GM18520 (cell line): ENCODE data around the gene CD52.

Experiments
- ATAC-seq: cut with Tn5 transposase; IDR thresholded peaks from one replicate; pipeline ENCODE4 v1.9.1; 2021; ENCODE audit not compliant: unreplicated experiment

CD52 gene

GRCh38 chr1:26317612-26318337 lies at the start of gene CD52:
CD52 (plus strand) TSS chr1:26317958; CDS start chr1:26318018, 60 bp downstream.
- ATAC-seq, result no peak

DNA sequence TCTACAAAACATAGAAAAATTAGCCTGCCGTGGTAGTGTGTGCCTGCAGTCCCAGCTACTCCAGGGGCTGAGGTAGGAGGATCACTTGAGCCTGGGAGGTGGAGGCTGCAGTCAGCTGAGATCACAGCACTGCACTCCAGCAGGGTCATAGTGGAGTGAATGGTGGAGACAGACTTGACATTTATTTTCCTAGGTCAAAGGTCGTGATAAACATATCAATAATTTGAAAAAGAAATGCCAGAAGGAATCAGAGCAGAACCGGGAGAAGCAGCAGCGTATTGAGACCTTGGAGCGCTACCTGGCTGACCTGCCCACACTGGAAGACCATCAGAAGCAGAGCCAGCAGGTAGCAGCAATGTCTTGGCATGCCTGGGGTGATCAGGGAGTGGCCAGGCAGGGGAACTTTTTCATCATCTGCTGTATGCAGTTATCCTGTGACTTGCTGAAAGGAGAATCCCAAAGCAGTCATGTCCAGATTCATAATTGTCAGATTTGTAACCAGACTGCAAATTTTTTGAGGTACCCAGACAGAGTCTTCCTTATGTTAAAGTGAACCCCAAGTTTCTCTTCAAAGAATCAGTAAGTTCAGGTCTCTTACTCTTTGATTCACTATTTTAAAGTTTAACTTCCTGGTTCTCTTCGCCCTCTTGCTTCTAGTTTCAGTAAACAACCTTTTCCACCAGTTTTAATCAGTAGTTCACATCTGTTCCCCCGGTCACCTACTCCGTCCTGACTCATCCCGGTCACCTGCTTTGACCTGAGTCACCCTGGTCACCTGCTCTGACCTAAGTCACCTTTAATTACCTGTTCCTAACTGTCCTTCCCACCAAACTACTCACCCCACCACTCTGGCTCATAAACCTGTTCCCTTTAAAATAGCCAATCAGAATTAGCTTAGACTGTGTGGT lies 49.2 kb upstream of the CD52 start:
- ATAC-seq, result no peak

GRCh38 chr1:26269198-26269550 lies 48.6 kb upstream of the CD52 start:
- no peak for ATAC-seq

DNA sequence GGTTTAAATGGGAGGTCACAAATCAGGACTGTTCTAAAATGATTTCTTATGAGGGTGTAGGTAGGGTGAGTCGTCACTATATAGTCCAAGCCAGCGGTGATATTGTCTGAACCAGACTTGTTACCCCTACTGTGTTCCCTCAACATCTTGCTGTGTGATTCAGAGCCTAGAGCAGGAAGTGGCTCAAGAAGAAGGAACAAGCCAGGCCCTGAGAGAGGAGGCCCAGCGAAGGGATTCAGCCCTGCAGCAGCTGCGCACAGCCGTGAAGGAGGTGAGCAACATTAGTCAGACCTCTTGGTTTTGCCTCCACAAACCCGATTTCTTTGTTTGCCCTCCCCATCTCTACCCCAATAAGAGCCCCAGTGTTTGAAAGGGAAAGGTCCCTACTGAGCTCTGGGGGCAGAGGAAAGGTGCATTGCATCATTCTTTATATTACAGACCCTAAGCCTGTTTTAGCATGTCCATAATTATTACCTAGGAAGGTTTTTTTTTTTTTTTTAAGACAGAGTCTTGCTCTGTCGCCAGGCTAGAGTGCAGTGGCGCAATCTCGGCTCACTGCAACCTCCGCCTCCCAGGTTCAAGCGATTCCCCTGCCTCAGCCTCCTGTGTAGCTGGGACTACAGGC lies 42.8 kb upstream of the CD52 start:
- ATAC-seq, result no peak

GRCh38 chr1:26275580-26276431 lies 42.0 kb upstream of the CD52 start:
- no peak for ATAC-seq

DNA sequence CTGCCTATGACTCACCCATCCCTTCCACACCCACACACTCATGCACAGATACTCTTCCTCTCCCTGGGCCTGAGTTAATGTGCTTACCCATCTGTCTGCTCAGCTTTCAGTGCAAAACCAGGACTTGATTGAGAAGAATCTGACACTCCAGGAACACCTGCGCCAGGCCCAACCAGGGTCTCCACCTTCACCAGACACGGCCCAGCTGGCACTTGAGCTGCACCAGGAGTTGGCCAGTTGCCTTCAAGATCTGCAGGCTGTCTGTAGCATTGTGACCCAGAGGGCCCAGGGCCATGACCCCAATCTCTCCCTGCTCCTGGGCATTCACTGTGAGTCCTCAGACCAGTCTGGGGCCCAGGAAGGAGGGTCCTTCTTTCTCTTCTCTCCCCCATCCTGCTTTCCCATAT lies 41.3 kb upstream of the CD52 start:
- no peak for ATAC-seq

DNA sequence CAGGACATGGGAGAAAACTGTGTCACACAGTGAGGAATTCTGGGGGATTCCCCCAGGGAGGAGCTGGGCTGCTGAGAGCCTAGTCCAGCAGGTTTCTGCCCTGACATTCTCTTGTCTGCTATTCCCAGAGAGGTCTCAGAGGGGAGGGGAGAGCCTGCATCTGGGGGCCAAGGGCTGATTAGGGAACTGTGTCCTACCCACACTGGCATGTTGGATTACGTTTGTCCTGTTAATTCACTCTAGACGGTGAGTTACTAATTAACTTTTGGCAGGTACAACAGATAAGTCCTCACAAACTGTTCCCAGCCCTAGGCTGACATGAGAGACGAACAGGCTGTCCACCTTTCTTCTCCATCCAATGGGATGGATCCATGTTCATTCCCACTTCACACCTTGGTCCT lies 40.5 kb upstream of the CD52 start:
- ATAC-seq, result no peak

DNA sequence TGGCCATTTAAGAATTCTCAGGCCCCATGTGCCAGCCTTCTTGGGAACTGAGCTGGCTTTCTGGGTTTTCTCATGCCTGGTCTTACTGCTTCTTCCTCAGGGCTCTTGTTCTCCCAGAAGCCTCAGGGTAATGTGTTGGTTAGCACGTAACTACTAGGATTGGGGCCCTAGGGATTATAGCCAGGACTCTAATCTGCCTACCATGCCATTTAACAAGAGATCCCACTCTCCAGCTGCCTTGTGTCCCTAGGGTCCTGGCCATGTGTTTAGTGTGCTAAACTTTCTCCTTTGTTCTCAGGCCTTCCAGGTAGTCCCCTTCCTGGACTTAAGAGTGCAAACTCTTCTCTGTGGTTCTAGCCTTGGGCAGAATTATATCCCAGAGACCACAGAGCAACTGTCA lies 40.0 kb upstream of the CD52 start:
- no peak for ATAC-seq

DNA sequence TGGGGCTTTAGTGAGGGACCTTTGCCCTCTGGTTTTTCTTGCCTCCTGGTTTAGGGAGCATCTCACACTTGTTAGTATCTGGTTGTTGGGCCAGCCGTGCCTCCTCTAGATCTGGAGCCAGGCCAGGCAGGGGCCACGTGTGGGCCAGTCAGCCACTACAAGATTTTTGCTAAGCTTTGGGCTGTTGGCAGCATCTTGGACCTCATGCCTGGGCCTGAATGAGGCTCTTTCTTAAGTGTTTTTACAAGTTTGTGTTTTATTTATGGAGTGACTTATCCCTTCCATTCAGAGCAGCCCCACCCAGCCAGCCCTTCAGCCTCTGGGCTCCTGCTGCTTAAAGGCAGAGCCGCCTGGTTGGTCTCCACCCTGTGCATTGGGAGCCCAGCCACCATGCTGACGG lies 39.5 kb upstream of the CD52 start:
- ATAC-seq, result no peak

DNA sequence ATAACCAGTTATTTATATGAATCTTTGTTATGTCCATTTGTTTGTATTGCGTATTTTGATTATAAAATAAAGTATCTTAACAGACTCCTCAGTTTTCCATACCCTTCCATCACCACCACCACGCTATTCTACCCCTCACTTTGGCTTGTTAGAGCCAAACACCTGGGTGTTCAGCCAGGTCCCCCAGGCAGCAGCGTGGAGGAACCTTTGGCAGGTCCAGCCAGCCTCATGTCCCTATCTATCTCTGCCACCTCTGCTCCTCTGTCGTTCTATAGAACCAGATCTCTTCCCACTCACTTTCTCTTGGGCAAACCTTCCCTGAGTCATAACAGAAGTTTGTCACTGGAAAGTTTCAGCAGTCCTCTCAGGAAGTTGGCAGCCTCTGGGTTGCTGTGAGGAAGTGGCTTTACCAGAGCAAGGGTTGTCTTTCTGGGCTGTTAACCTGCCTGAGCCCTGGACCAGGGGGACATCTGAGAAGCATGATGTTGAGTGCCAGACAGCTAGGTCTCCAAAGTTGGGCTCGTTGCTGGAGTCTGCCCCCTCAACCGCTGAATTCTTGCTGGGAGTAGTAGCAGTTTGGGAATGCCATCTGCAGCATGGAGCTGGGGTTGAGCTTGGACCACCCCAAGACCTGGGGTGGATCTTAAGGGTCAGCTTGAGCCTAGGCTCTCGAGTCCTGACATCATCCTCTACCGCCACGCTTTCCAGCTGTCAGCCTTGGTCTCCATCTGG lies 38.9 kb upstream of the CD52 start:
- ATAC-seq, result no peak

GRCh38 chr1:26279456-26280332 lies 38.1 kb upstream of the CD52 start, which contains the start of gene SH3BGRL3:
SH3BGRL3 (plus strand) TSS chr1:26280086; CDS start chr1:26280156, 70 bp downstream.
- peak; percentile 36 for ATAC-seq

GRCh38 chr1:26280333-26281042 lies 37.3 kb upstream of the CD52 start:
- no peak for ATAC-seq

GRCh38 chr1:26281091-26281958 lies 36.4 kb upstream of the CD52 start:
- no peak for ATAC-seq

DNA sequence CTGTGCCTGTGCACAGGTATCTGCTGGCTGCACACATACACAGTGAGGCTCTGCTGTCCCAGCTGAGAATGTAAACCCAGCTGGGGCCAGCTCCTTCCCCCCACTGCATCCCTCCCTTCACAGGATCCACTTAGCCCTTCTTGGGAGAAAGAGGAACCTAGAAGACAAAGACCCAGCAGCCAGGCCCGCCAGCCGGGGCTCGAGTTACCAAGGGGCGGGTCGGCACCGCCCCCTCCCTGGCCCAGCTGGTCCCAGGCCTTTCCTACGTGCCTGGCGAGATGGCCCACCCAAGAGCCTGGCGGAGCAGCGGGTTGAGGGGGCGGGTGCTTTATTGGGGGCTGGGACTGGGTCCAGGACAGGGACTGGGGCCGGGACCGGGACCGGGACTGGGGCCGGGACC lies 35.8 kb upstream of the CD52 start:
- ATAC-seq, result no peak

- no peak for ATAC-seq
These were observed 35.3 kb upstream of the CD52 start for GRCh38 chr1:26282401-26282918.

DNA sequence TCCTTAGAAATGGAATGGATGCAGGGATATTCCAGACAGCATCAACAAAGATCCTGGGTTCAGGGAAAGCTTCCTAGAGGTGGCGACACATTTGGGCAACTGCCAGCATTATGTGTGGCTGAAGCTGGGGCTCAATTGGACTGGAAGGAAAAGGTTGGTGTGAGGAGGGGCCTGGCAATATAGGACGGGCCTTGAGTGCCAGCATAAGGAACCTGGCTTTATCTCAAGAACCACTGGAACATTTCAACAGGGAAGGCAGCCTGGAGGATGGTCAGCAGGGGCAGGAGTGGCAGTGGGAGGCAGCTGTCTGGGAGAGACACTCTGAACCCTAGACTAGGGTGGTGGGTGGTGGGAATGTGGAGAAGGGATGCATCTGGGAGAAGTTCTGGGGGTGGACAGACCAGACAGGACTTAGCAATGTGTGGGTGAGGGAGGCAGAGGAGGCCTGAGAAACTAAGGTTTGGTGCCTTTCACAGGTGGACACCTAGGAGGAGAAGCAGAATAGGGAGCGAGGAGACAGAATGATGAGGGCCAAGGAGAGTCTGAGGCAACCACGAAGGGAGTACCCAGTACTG lies 34.4 kb upstream of the CD52 start:
- no peak for ATAC-seq
